ENCODE results near the gene JAKMIP2.

Gene JAKMIP2

DNA sequence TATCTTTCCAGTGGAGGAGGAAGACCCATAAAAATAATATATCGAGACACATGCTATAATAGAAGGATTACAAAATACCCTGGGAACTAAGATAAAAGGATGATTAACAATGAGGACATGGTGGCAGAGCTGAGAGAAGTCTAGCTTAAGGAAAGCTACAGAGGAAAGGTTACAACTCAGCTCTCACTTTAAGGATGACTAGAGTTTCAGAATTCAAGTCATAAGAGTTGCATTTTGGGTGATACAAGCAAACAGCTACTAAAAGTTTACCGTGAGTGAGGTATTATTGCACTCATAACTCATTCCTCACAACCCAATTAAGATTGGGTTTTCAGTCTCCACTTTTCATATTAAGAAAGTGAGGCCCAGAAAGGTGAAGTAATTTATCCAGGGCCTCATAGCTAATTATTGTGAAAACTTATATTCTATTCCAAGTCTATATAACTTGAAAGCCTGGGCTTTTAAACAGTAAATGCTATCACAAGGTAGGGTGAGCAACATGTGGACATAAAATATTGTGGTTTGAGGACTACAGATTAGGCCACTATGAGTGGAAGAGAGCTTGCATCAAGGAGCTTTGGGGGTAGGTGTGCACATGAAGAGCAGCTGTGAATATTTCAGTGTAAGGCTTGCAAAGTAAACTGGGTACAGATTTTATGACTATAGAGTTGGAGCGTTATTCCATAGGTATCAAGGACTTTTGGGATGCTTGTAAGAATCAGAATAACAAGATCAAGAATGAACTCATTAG is 28.0 kb downstream of the JAKMIP2 start:
- Histone ChIP-seq H3K27ac (replicated peaks) (no peak overlapping the region), H3K27me3 (ENCODE audit: insufficient read depth, poor library complexity, severe bottlenecking) (no peaks in the 10 kb centered on the region), H3K4me3 (replicated peaks; ENCODE audit: insufficient read depth, low read length) (no peak overlapping the region)
- DNase-seq (ENCODE audit: low read depth in 1 of 2, low spot score in 1 of 2): no peak
- TF ChIP-seq POLR2AphosphoS5 (IDR thresholded peaks at IDR 0.05; ENCODE audit: low read depth) (no peak), GABPA (IDR thresholded peaks at IDR 0.05; ENCODE audit: low read depth) (no peak), SPI1 (IDR thresholded peaks at IDR 0.05; ENCODE audit: borderline replicate concordance, low read depth) (no peak)
- TF ChIP-seq, protein P1, sequence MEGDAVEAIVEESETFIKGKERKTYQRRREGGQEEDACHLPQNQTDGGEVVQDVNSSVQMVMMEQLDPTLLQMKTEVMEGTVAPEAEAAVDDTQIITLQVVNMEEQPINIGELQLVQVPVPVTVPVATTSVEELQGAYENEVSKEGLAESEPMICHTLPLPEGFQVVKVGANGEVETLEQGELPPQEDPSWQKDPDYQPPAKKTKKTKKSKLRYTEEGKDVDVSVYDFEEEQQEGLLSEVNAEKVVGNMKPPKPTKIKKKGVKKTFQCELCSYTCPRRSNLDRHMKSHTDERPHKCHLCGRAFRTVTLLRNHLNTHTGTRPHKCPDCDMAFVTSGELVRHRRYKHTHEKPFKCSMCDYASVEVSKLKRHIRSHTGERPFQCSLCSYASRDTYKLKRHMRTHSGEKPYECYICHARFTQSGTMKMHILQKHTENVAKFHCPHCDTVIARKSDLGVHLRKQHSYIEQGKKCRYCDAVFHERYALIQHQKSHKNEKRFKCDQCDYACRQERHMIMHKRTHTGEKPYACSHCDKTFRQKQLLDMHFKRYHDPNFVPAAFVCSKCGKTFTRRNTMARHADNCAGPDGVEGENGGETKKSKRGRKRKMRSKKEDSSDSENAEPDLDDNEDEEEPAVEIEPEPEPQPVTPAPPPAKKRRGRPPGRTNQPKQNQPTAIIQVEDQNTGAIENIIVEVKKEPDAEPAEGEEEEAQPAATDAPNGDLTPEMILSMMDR (IDR thresholded peaks at IDR 0.05; ENCODE audit: insufficient read depth, low read length): no peak
- TF ChIP-seq, protein P2, sequence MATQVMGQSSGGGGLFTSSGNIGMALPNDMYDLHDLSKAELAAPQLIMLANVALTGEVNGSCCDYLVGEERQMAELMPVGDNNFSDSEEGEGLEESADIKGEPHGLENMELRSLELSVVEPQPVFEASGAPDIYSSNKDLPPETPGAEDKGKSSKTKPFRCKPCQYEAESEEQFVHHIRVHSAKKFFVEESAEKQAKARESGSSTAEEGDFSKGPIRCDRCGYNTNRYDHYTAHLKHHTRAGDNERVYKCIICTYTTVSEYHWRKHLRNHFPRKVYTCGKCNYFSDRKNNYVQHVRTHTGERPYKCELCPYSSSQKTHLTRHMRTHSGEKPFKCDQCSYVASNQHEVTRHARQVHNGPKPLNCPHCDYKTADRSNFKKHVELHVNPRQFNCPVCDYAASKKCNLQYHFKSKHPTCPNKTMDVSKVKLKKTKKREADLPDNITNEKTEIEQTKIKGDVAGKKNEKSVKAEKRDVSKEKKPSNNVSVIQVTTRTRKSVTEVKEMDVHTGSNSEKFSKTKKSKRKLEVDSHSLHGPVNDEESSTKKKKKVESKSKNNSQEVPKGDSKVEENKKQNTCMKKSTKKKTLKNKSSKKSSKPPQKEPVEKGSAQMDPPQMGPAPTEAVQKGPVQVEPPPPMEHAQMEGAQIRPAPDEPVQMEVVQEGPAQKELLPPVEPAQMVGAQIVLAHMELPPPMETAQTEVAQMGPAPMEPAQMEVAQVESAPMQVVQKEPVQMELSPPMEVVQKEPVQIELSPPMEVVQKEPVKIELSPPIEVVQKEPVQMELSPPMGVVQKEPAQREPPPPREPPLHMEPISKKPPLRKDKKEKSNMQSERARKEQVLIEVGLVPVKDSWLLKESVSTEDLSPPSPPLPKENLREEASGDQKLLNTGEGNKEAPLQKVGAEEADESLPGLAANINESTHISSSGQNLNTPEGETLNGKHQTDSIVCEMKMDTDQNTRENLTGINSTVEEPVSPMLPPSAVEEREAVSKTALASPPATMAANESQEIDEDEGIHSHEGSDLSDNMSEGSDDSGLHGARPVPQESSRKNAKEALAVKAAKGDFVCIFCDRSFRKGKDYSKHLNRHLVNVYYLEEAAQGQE (IDR thresholded peaks at IDR 0.05; ENCODE audit: insufficient replicate concordance, low read depth): no peak

DNA sequence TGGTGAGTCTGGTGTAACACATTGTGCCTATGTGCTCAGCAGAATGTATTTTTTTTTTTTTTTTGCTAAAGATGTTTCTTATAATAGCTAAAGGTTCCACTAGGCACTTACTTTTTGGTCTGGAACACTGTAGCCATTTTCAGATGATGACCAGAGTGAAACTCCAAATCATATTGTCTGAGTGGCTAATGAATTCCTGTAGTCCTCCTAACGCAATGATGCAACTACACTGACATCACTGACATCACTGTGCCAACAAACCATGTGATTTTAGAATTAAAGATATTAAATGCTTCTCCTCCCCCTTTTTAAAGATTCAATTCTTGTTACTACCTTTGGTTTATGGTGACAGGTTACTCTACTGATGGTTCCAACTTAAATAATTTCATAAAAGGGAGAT is 28.8 kb downstream of the JAKMIP2 start:
- Histone ChIP-seq H3K27me3 (ENCODE audit: insufficient read depth, poor library complexity, severe bottlenecking) (no peaks in the 10 kb centered on the region), H3K4me3 (replicated peaks; ENCODE audit: insufficient read depth, low read length) (no peak overlapping the region), H3K27ac (replicated peaks) (no peak overlapping the region)
- TF ChIP-seq, protein P1 (IDR thresholded peaks at IDR 0.05; ENCODE audit: insufficient read depth, low read length): no peak
- TF ChIP-seq, protein P2 (IDR thresholded peaks at IDR 0.05; ENCODE audit: insufficient replicate concordance, low read depth): no peak
- no peak for TF ChIP-seq GABPA (IDR thresholded peaks at IDR 0.05; ENCODE audit: low read depth)
- no peak for DNase-seq (ENCODE audit: low read depth in 1 of 2, low spot score in 1 of 2)

DNA sequence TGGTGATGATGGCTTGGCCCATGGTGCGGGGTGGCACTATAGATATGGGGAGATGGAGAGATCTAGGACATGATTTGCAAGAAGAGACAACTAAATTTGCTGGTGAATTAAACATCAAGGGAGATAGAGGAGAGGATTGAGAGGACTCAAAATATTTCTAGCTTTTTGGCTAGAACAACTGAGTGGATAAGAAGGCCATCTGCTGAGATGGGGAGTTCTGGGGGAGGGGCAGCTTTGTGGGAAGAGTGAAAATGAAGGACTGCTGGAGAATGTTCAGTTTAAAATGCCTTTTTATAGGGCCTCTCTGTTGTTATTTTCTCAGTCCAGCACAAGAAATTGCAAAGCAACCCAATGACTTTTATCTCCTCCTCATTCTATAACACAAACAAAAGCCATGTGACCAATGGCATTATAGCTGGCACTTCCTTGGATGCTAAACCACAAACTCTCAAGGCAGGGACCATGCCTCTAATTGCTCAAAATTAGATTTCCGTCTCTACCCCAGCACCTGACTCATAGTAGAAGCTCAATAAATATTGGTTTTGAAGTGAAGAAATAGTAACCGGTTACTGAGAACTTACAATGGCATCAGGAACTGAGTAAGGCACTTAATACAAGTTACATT is 29.8 kb downstream of the JAKMIP2 start:
- no peak for DNase-seq (ENCODE audit: low read depth in 1 of 2, low spot score in 1 of 2)
- no peak overlapping the region for H3K27ac ChIP-seq (replicated peaks)
- H3K27me3 ChIP-seq (ENCODE audit: insufficient read depth, poor library complexity, severe bottlenecking): no peaks in the 10 kb centered on the region
- no peak overlapping the region for H3K4me3 ChIP-seq (replicated peaks; ENCODE audit: insufficient read depth, low read length)
- TF ChIP-seq POLR2AphosphoS5 (IDR thresholded peaks at IDR 0.05; ENCODE audit: low read depth) (no peak), SPI1 (IDR thresholded peaks at IDR 0.05; ENCODE audit: borderline replicate concordance, low read depth) (no peak), GABPA (IDR thresholded peaks at IDR 0.05; ENCODE audit: low read depth) (no peak)
- TF ChIP-seq, protein P1 (IDR thresholded peaks at IDR 0.05; ENCODE audit: insufficient read depth, low read length): no peak
- TF ChIP-seq, protein P2 (IDR thresholded peaks at IDR 0.05; ENCODE audit: insufficient replicate concordance, low read depth): no peak

Measured in HL-60 (cell line).